SW 1271 (cell line): Measurements from ENCODE around the gene DCLRE1B.

Source experiments
- DNase-seq, 2 experiments: peaks; one replicate each; lab custom pipeline; 2025; lab: John Stamatoyannopoulos, UW

The DCLRE1B gene

DNA sequence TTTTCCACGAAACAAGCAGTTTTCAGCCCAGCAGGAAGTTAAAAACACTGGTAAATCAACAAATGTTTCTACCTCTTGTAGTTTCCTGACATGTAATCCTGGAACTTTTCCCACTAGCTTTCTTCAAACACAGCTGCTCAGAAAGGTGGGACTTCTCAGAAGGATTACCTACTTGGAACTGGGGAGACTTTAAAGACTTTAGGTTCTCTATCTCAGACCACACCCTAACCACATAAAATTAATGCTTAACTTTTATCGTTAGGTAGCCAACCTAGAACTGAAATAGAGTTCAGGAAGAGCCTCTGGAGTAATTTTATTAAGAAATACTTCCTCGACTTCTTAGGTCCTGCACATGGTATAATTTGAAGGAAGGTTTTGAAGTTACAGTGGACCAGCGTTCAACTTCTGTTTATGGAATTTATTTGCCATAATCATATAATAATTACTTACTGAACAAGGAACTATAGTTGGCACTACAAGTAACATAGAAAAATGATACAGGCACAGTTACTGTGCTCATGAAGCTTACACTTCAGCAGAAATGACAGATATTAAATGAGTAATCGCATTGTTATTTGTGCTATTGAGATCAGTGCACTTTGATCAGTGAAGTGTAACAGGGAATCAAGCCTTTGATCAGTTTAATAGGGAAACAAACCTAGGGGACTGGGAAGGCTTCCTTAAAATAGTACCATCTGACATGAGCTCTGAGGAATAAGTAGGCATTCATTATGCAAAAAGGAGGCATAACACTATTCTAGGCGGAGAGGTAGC lies 17.5 kb upstream of the DCLRE1B start, which contains the start of gene BCL2L15:
Gene BCL2L15 (minus strand): TSS at position 180 of the 774 bp plus-strand sequence. CDS start 206 bp downstream, outside the sequence.
- no peak for DNase-seq

DNA sequence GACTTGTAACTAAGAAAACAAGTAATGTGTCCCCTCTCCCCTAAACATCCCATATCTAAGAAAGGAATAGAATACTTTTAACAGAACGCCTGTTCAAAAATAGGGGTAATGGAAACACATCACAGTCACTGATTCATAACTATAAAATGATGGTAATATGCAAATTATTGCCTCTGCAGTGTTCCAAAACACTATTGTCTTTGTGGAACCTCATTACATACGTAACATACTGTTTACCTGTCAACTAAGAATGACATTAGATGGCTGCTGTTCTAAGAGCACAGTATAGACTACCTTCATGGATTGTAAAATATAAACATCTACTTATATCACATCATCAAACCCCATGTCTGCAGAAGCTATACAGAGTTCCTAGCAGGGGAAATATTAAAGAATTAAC lies 14.3 kb upstream of the DCLRE1B start:
- DNase-seq, result no peak

- no peak for DNase-seq
Observed at GRCh38 chr1:113891631-113892220, 13.4 kb upstream of the DCLRE1B start.

DNA sequence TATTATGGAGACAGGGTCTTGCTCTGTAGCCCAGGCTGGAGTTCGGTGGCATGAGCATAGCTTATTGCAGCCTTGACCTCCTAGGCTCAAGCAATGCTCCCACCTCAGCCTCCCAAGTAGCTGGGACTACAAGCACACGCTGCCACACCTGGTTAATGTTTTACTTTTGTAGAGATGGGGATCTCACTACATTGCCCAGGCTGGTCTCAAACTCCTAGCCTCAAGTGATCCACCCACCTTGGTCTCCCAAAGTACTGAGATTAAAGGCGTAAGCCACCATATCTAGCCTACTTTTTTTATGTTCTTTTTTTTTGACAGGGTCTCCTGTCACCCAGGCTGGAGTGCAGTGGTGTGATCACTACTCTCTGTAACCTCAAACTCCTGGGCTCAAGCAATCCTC lies 11.9 kb upstream of the DCLRE1B start:
- no peak for DNase-seq

DNA sequence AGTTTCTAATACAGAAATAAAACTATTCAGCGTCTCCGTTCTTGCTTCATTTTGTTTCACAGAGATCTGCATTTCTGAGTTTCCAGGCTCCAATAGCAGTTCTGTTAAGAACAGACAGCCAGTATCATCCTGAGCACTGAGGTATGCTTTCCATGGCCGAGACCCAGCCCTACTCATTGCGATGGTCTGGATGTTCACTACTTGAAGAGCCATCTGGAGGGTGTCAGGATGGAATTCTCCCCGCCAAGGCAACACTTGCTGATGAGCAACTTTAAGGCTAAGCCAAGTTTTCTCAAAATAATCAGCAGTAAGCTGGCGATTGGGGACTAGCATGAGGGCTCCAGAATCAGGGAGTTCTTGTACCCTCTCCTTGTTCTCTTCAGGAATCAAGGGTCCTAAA lies 10.0 kb upstream of the DCLRE1B start:
- DNase-seq, result no peak

GRCh38 chr1:113895961-113896360 lies 9.2 kb upstream of the DCLRE1B start:
- DNase-seq, result no peak

DNA sequence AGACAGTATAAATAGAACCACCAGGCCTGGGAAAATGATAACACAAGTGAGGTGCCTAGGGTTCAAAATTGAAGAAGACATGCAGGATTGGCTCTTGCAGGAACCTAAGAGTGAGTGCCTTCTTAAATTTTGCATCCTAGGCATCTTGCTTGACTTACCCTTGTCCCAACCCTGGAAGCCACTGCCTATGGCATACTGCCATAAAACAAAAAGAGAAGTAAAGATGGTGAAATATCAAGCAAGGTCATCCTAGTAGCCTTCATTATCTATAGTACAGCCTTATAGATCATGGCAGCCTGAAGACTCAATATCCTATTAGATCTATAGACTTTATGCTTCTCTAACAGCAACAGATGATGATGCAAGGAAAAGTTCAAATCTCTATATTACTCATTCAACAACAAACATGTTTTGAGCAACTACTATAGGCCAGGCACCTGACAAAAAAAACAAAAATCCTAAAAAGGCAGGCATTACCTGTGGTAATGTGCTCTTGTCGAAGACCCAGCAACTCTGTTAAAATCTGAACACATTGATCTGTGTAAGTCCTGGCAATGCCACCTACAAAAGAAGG lies 6.8 kb upstream of the DCLRE1B start:
- no peak for DNase-seq

DNA sequence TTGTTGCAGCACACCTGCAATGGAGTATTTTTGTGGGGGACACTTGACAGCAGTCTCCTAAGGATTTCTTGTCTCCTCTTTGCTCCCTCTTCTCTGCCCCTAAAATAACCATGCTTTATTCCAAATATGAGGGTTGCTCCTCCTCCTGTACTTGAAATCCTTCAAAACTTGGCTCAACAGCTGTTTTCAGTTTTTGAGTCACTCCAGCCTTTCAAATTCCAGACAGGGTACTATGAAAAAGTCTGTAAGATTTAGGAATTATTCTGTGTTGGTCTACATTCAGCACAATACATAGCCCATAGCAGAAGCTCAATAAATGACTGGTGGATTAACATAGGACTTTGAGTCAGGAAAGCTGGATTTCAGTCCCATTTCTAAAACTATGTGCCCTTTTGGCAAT lies 6.0 kb upstream of the DCLRE1B start:
- DNase-seq, result no peak

DNA sequence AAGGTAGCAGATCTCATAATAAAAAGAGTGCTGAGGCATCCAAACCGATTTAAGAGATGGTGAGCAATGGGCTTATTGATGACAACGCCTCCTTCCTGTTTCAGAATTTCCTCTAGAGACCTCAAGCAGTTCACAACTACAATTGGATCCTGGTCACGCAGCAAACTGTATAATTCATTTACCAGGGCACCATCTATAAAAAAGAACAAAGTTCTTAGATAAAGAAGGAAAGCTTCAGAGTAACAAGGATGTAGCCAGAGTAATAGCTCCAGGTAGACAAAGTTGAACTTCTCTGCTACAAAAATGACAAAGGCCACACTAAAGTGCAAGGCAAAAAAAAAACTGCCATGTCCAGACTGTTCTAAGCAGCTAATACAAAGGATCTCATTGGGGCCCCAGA lies 3.9 kb upstream of the DCLRE1B start:
- DNase-seq, result no peak

- peak in 1 of 2 experiments; percentile 66 for DNase-seq
Observed at GRCh38 chr1:113903501-113904292, 1.4 kb upstream of the DCLRE1B start.

- DNase-seq, result no peak
Observed at GRCh38 chr1:113904293-113904673, 843 bp upstream of the DCLRE1B start.

- peak in 1 of 2 experiments; percentile 41 for DNase-seq
Observed at GRCh38 chr1:113905435-113905861, 322 bp downstream of the DCLRE1B start.

DNA sequence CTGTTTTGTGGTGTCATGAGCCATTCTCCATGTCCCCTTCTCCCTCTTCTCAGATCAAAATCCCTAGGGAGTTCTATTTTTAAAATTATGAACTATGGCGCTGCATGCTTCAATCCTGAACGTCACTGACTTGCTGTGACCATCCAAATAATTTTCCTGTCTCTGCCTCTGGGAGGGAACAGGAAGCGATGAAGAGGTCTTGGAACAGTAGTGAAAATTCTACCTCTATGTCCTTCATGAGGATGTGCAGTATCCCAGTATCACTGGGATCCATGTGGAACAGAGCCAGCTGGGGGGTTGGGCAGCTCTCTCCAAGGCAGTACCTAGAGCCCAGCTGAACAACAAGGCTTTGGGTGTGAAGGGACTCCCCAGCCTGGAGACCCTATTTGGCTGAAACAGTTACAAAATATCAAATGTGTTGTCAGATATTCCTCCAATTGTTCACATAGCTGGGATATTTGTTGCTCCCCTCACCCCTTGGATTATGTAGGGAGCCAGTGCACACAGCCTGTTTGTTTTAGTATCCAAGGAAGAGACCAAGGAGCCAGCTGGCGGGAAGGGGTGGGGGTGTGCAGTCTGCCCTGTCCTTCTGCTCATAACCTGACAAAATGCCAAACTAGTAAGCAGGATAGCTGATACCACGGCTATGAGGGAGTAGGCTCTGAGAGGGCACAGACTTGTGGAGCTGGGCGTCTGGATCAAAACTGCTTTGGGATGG lies 7.6 kb downstream of the DCLRE1B start:
- DNase-seq, result peak in 1 of 2 experiments; percentile 27

GRCh38 chr1:113913312-113913668 lies 8.2 kb downstream of the DCLRE1B start:
- no peak for DNase-seq

GRCh38 chr1:113913887-113914664 lies 8.9 kb downstream of the DCLRE1B start:
- no peak for DNase-seq

- DNase-seq, result no peak
Observed at GRCh38 chr1:113916974-113917373, 11.8 kb downstream of the DCLRE1B start.

DNA sequence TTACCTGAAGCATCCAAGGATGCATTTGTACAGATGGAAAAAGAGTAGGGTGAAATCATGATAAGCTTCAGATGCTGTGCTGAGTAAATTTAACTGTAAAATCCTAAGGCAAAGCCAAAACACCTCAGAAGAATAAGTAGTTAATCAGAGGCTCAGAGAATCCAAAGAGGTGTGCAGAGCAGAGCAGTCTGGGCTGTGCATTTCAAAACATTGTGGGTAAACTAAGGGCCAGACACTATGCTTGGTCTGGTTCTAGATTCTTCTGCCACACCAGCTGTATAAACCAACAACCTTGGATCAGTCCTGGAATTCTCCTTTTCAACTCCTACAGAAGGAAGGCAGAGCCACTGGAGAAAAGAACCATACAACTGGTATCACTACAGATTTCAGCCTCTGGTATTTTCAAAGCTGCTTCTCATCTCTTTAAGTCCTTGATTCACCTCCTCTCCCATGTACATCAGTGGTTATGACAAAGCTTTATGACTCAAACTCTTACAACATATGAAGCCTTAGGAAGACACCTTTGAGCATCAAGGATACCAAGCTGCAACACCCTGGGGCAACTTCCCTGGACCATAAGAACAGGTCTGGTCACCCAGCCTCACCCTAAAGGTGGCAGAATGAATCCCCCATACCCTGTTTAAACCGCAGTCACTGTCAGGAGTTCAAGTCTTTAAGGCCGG lies 12.4 kb downstream of the DCLRE1B start:
- DNase-seq, result no peak

DNA sequence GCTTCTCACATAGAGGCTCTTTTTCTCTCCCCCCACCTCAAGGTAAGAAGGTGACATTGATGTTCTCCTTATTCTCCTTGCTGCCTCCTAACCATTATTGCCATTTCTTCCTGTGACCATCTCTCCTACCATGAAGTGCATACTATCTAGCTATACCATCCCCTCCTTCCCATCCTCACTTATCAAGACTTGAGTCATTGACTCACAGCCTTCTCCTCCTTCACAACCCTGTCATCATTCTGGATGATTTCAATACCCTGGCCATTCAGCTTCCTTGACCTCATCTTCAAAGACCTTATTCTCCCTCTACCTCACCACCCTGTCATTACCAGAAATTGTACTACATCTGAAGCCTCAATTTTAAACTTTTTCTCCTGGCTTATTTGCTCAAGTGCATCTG lies 13.1 kb downstream of the DCLRE1B start:
- no peak for DNase-seq

DNA sequence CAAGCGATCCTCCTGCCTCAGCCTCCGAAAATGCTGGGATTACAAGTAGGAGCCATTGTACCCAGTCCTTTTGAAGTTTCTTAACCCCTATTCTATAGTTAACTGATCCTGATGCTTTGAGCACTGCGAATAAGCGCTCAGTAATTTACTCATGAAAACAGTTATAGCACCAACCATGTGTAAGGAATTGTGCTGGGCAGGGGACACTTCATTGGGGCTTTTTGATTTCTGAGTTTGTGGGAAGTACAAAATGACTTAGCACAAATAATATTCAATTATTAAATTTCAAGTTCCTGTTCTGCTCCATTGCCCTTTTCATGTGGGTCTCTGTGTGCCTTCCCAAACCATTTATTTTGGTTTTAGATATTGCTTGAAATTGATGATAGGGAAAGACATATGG lies 17.8 kb downstream of the DCLRE1B start:
- no peak for DNase-seq

DNA sequence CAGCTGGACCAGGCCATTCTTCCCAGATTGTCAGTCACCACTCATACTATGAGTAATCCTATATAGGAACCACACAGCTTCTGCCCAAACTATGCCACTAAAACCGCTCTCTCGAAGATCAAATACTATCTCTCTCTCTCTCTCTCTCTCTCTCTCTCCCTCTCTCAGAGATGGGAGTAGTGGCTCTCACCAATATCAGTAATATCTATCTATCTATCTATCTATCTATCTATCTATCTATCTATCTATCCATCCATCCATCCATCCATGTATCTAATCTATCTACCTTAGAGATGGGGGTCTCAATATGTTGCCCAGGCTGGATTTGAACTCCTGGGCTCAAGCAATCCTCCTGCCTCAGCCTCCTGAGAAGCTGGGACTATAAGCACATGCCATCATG lies 19.3 kb downstream of the DCLRE1B start:
- DNase-seq, result no peak
